Common myeloid progenitor, CD34-positive (primary cell): Measurements from ENCODE around the gene TNS1.

Experiments used
- CTCF ChIA-PET: fragments of 350-600 bp; sonication (Branson Sonifier 250); formaldehyde crosslinking; loops from one replicate; lab custom pipeline; 2021; ENCODE audit warnings: antibody characterized with exemption; lab: Charles Lee
- POLR2A ChIA-PET: fragments of 350-600 bp; sonication (Branson Sonifier 250); formaldehyde crosslinking; loops from one replicate; lab custom pipeline; 2021; ENCODE audit warnings: antibody characterized with exemption; lab: Charles Lee
- DNase-seq, 3 donors: peaks; one replicate each; pipeline versions ENCODE4 v3.0.0 to v3.0.0-alpha.2; 2013
- H3K27ac ChIP-seq, 2 experiments: 1 replicate in 1 of 2; 2 replicates in 1 of 2; pipeline ENCODE4 v1.7.0; 2013; ENCODE audit warnings: inconsistent platforms in 2 of 2, low read length in 2 of 2, mild to moderate bottlenecking in 2 of 2, low read depth in 1 of 2, moderate library complexity in 1 of 2; ENCODE audit not compliant: severe bottlenecking in 2 of 2, insufficient read depth in 1 of 2, poor library complexity in 1 of 2
- H3K27me3 ChIP-seq, 5 experiments: replicated peaks in 2 of 5; 1 replicate in 3 of 5; 2 replicates in 2 of 5; pipeline versions ENCODE4 v1.6.1 to v1.7.0; 2013; ENCODE audit warnings: low read length in 4 of 5, mild to moderate bottlenecking in 2 of 5, moderate library complexity in 2 of 5, inconsistent platforms in 1 of 5; ENCODE audit not compliant: insufficient read depth in 5 of 5, control insufficient read depth in 4 of 5
- H3K36me3 ChIP-seq, 4 experiments: 1 replicate in 2 of 4; 2 replicates in 2 of 4; pipeline versions ENCODE4 v1.6.1 to v1.7.0; 2013; ENCODE audit warnings: low read length in 3 of 4, control low read depth in 1 of 4, mild to moderate bottlenecking in 1 of 4; ENCODE audit not compliant: control insufficient read depth in 4 of 4, insufficient read depth in 4 of 4
- H3K4me1 ChIP-seq, 4 experiments: 1 replicate in 3 of 4; 2 replicates in 1 of 4; pipeline versions ENCODE4 v1.6.1 to v1.7.1; 2013; ENCODE audit warnings: low read length in 3 of 4, mild to moderate bottlenecking in 3 of 4, control low read depth in 1 of 4, inconsistent platforms in 1 of 4, moderate library complexity in 1 of 4; ENCODE audit not compliant: control insufficient read depth in 4 of 4, insufficient read depth in 4 of 4; ENCODE audit errors: control extremely low read depth in 1 of 4
- H3K4me3 ChIP-seq, 7 experiments: 1 replicate in 4 of 7; 2 replicates in 3 of 7; pipeline versions ENCODE4 v1.5.1 to v1.7.0; 2013; ENCODE audit warnings: mild to moderate bottlenecking in 7 of 7, low read length in 6 of 7, moderate library complexity in 6 of 7, inconsistent platforms in 2 of 7, low read depth in 2 of 7, control low read depth in 1 of 7; ENCODE audit not compliant: insufficient read depth in 4 of 7, control insufficient read depth in 1 of 7; ENCODE audit errors: extremely low read depth in 1 of 7
- H3K9me3 ChIP-seq, 5 experiments: 1 replicate in 4 of 5; 2 replicates in 1 of 5; pipeline versions ENCODE4 v1.6.1 to v1.7.1; 2013; ENCODE audit warnings: low read length in 4 of 5, mild to moderate bottlenecking in 2 of 5, inconsistent platforms in 1 of 5, low read depth in 1 of 5, moderate library complexity in 1 of 5; ENCODE audit not compliant: control insufficient read depth in 4 of 5, insufficient read depth in 2 of 5; ENCODE audit errors: control extremely low read depth in 1 of 5
- WGBS: methylation state at CpG from one replicate; pipeline ENCODE4 v1.1.5; 2013; ENCODE audit not compliant: insufficient coverage; 5-methylcytosine and 5-hydroxymethylcytosine counted together

Gene TNS1

GRCh38 chr2:217994776-217995274 is 8.0 kb downstream of the TNS1 start:
- Histone ChIP-seq H3K4me1 (peaks cover 0 to 13% (median 10%) of the 10 kb centered on the region in 4 experiments), H3K27ac (no peak overlapping the region), H3K36me3 (peaks cover 0 to 11% (median 0%) of the 10 kb centered on the region in 4 experiments), H3K4me3 (no peak overlapping the region), H3K9me3 (no peaks in the 10 kb centered on the region), H3K27me3 (no peaks in the 10 kb centered on the region)
- CTCF ChIA-PET: interaction anchor here (0.6 to 14.8 kb wide), 20 partner anchors 8 to 217 kb away, joined by 3 to 249 read pairs (median 5); partner anchors contain the start of gene TNS1
- DNase-seq: no peak
- POLR2A ChIA-PET: no interaction called here
- WGBS: 100% methylated on average over 3 of the region's 4 CpGs

DNA sequence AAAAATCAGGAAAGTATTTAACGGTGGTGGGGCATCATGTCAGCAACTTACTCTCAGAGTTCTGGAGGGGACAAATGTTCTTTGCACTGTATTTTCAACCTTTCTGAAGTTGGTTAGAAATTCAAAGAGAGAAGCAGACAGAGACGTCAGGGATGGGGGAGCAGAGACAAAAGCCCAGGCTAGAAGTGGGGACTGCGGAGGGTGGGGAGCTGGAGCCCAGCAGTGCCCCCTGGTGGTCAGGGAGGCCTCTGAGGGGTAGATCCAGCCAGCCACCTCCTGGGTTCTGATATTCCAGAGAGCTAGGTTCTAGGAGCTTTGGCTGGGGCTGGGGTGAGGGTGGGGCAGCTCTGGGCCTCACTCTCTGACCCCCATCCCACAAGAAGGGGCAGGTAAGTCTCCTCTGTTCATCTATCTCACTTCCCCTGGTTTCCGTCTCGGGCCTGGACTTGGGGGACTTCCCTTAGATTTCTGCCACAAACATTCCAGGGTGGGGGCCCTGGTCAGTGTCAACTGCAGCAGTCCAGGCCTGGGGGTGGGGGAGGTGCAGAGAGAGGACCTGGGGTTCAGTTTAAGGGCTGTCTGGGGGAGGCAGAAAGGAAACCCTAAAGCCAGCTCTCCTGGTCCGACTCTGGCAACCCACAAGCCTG is 8.9 kb downstream of the TNS1 start:
- WGBS: 48% methylated on average over 4 of the region's 6 CpGs
- Histone ChIP-seq H3K4me1 (peaks cover 0 to 13% (median 10%) of the 10 kb centered on the region in 4 experiments), H3K27me3 (no peaks in the 10 kb centered on the region), H3K4me3 (no peak overlapping the region), H3K36me3 (peaks cover 0 to 20% (median 0%) of the 10 kb centered on the region in 4 experiments), H3K9me3 (no peaks in the 10 kb centered on the region), H3K27ac (no peak overlapping the region)
- DNase-seq: peak; percentile 58 to 77 (median 72)
- ChIA-PET CTCF (interaction anchor here (0.7 to 14.8 kb wide), 30 partner anchors 8 to 217 kb away, joined by 3 to 249 read pairs (median 4); partner anchors contain the start of gene TNS1), POLR2A (no interaction called here)

- WGBS: 86% methylated on average over 1 of the region's 6 CpGs
- ChIA-PET CTCF (interaction anchor here (0.7 to 14.8 kb wide), 23 partner anchors 8 to 211 kb away, joined by 3 to 249 read pairs (median 5); no protein-coding TSS in a partner anchor), POLR2A (interaction anchor here (0.5 kb wide), 1 partner anchor 88 kb away, joined by 3 read pairs; no protein-coding TSS in a partner anchor)
- H3K27ac ChIP-seq: no peak overlapping the region
- peak in 2 of 3 donors; percentile 39 to 74 for DNase-seq
- no peak overlapping the region for H3K4me3 ChIP-seq
- peaks cover 0 to 20% (median 0%) of the 10 kb centered on the region in 4 experiments for H3K36me3 ChIP-seq
- no peaks in the 10 kb centered on the region for H3K27me3 ChIP-seq
- no peaks in the 10 kb centered on the region for H3K9me3 ChIP-seq
- H3K4me1 ChIP-seq: peaks cover 0 to 13% (median 10%) of the 10 kb centered on the region in 4 experiments
Observed at GRCh38 chr2:217993138-217993537, 9.7 kb downstream of the TNS1 start.

DNA sequence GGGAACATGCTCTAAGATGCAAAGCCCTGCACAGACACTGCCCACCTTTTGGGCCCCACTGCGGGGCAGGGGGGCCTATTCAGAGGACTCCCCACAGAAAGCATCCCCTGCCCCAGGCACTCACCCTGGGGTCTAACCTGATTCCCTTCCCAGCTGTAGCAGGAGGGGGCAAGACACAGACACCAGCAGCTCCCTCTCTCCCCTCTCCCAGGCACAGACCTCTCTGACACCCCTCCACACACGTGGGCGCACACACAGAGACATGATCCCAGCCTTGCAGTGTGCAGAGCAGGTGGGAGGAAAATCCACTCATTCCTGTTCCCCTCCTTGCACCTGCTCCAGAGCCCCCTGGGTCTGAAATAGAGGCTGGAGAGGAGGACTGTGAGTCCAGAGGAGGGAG is 10.7 kb downstream of the TNS1 start:
- peaks cover 0 to 13% (median 10%) of the 10 kb centered on the region in 4 experiments for H3K4me1 ChIP-seq
- no peak overlapping the region for H3K4me3 ChIP-seq
- H3K27ac ChIP-seq: no peak overlapping the region
- peaks cover 0 to 20% (median 0%) of the 10 kb centered on the region in 4 experiments for H3K36me3 ChIP-seq
- DNase-seq: no peak
- CTCF ChIA-PET: interaction anchor here (0.6 to 14.8 kb wide), 8 partner anchors 8 to 1477 kb away, joined by 3 to 249 read pairs (median 4); no protein-coding TSS in a partner anchor
- no peaks in the 10 kb centered on the region for H3K27me3 ChIP-seq
- H3K9me3 ChIP-seq: no peaks in the 10 kb centered on the region
- POLR2A ChIA-PET: no interaction called here
- 89% methylated on average over 3 of the region's 3 CpGs for WGBS

DNA sequence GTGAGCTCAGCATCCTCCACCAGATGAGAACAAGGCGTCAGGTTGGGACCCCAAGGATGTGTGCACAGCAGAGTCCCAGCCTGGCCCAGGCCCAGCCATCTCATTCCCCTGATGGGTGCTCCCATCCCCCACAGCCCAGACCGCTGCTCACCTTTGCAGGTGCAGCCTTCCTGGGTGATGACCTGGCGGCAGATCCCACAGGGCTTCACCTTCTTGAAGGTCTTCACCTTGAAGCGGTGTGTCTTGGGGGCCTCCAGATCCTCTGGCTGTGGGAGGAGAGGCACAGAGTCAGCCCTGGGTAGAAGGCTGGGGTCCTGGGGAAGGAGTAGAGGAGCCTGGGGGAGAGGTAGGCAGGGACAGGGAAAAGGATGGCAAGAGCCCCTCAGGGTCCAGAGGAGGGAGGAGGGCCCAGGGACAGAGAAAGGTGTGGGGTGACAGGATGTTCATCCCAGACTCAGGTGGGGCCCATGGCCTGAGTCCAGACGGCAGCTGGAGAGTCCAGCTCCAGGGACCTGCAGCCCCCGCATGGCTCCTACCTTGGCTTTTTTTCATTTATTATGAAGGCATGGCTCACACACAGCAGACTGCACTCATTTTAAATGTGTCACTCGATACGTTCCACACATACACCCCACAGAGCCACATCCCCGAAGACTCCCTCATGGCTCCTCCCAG is 11.9 kb downstream of the TNS1 start:
- Histone ChIP-seq H3K36me3 (peaks cover 0 to 28% (median 1%) of the 10 kb centered on the region in 4 experiments), H3K9me3 (no peaks in the 10 kb centered on the region), H3K27ac (no peak overlapping the region), H3K4me1 (peaks cover 0 to 7% (median 3%) of the 10 kb centered on the region in 4 experiments), H3K27me3 (no peaks in the 10 kb centered on the region), H3K4me3 (no peak overlapping the region)
- WGBS: 95% methylated on average over 8 of the region's 9 CpGs
- ChIA-PET CTCF (interaction anchor here (0.7 to 14.8 kb wide), 6 partner anchors 9 to 215 kb away, joined by 3 to 249 read pairs (median 4); no protein-coding TSS in a partner anchor), POLR2A (no interaction called here)
- no peak for DNase-seq

GRCh38 chr2:217990389-217990788 is 12.4 kb downstream of the TNS1 start:
- Histone ChIP-seq H3K36me3 (peaks cover 0 to 28% (median 2%) of the 10 kb centered on the region in 4 experiments), H3K4me3 (no peak overlapping the region), H3K27me3 (no peaks in the 10 kb centered on the region), H3K27ac (no peak overlapping the region), H3K9me3 (no peaks in the 10 kb centered on the region), H3K4me1 (peaks cover 0 to 2% (median 0%) of the 10 kb centered on the region in 4 experiments)
- POLR2A ChIA-PET: no interaction called here
- CTCF ChIA-PET: interaction anchor here (0.7 to 14.8 kb wide), 4 partner anchors 22 to 201 kb away, joined by 3 to 249 read pairs (median 4); no protein-coding TSS in a partner anchor
- DNase-seq: no peak
- WGBS: 96% methylated on average over 3 of the region's 3 CpGs
